H1 (cell line): Measurements from ENCODE around the gene ANKIB1. TPM values are rescaled to one million over a fixed set of nuclear protein-coding genes. Genes with fewer than 3 reads are reported as not detected.

Source experiments
- CREB1 ChIP-seq: IDR thresholded peaks from 2 replicates; pipeline ENCODE4 v1.6.1; 2012; ENCODE audit warnings: inconsistent platforms
- GABPA ChIP-seq: IDR thresholded peaks from 2 replicates; pipeline ENCODE4 v1.6.1; 2011; ENCODE audit warnings: mild to moderate bottlenecking, low read length, moderate library complexity, borderline replicate concordance; ENCODE audit not compliant: insufficient read depth
- HDAC6 ChIP-seq: IDR thresholded peaks from one replicate; pipeline ENCODE4 v1.7.1; 2012; ENCODE audit warnings: low read depth, mild to moderate bottlenecking, inconsistent platforms, low read length, moderate library complexity
- PHF8 ChIP-seq: fragments of 200-600 bp; sonication (generic); conservative IDR thresholded peaks from 2 replicates; pipeline ENCODE4 v1.7.1; 2012; ENCODE audit warnings: low read depth, mild to moderate bottlenecking, inconsistent platforms, low read length, moderate library complexity
- polyA plus RNA-seq, 7 experiments: library from polyadenylated mRNA; depleted of rRNA in 3 of 7; stranded (reverse) in 5 of 7; unstranded in 2 of 7; fragments of >200 nt in 5 of 7; fragments of 200-250 nt in 2 of 7; gene quantifications; 1 replicate in 5 of 7; 2 replicates in 1 of 7; 4 replicates in 1 of 7; pipeline versions ENCODE4 v1.2.1 to v1.2.3, GENCODE V29; 2011 to 2013; ENCODE audit warnings: missing spikeins in 2 of 7, mixed read lengths in 2 of 7
- total RNA-seq: library from RNA; stranded (reverse); fragmentation: NEBNext Ultra II Directional; extraction: Animal tissue kit (Norgen Biotek cat#: 25700); gene quantifications from 2 replicates; pipeline ENCODE4 v1.2.1, GENCODE V29; 2021

The ANKIB1 gene
- total and polyA plus RNA-seq, 2 of the 8 experiments (the other 6 are each of a cell fraction or from before 2014, with no cell fraction given) = 19.2 to 43.0 TPM

- TF ChIP-seq PHF8 (no peak), HDAC6 (no peak), CREB1 (no peak), GABPA (no peak)
- TF ChIP-seq, all 59 proteins: peak for 0
Measured at GRCh38 chr7:92296880-92297445, 51.2 kb downstream of the ANKIB1 start (continued).
